GM21390 (cell line): ENCODE measurements around the gene SLC25A27.
"Not testable (repeated sequence)": the region's sequence is repeated elsewhere in the genome, so short reads cannot be mapped to it uniquely, and the experiment has no call there.

Experiments
- ATAC-seq: cut with Tn5 transposase; IDR thresholded peaks from one replicate; pipeline ENCODE4 v1.9.1; 2021; ENCODE audit not compliant: unreplicated experiment

Gene SLC25A27

GRCh38 chr6:46652603-46653438 is at the start of gene SLC25A27, which contains the start of gene CYP39A1:
Gene SLC25A27, plus strand, starts transcription at chr6:46652975. Its CDS starts 218 bp downstream, at chr6:46653193.
Gene CYP39A1, minus strand, starts transcription at chr6:46652818. Its CDS starts 236 bp downstream, at chr6:46652582.
- ATAC-seq, result peak; percentile 100

- ATAC-seq, result no peak
Measured at GRCh38 chr6:46605091-46605797, 47.5 kb upstream of the SLC25A27 start.

- ATAC-seq, result no peak
Measured at GRCh38 chr6:46606338-46606737, 46.4 kb upstream of the SLC25A27 start.

- no peak for ATAC-seq
Measured at GRCh38 chr6:46610862-46611553, 41.8 kb upstream of the SLC25A27 start.

- no peak for ATAC-seq
Measured at GRCh38 chr6:46612645-46613044, 40.1 kb upstream of the SLC25A27 start.

- no peak for ATAC-seq
Measured at GRCh38 chr6:46618726-46619125, 34.0 kb upstream of the SLC25A27 start.

- ATAC-seq, result peak; percentile 80
Measured at GRCh38 chr6:46626228-46626909, 26.4 kb upstream of the SLC25A27 start.

- ATAC-seq, result no peak
Measured at GRCh38 chr6:46626976-46627375, 25.8 kb upstream of the SLC25A27 start.

GRCh38 chr6:46628498-46628897 is 24.3 kb upstream of the SLC25A27 start:
- no peak for ATAC-seq

GRCh38 chr6:46628976-46629375 is 23.8 kb upstream of the SLC25A27 start:
- ATAC-seq, result no peak

GRCh38 chr6:46629691-46630090 is 23.1 kb upstream of the SLC25A27 start:
- ATAC-seq, result no peak

- ATAC-seq, result no peak
Measured at GRCh38 chr6:46632053-46632452, 20.7 kb upstream of the SLC25A27 start.

- no peak for ATAC-seq
Measured at GRCh38 chr6:46635462-46635861, 17.3 kb upstream of the SLC25A27 start.

GRCh38 chr6:46637145-46637544 is 15.6 kb upstream of the SLC25A27 start:
- no peak for ATAC-seq

GRCh38 chr6:46637933-46638332 is 14.8 kb upstream of the SLC25A27 start:
- ATAC-seq, result no peak

- no peak for ATAC-seq
Measured at GRCh38 chr6:46638650-46639049, 14.1 kb upstream of the SLC25A27 start.

- ATAC-seq, result no peak
Measured at GRCh38 chr6:46642928-46643751, 9.6 kb upstream of the SLC25A27 start.

- ATAC-seq, result no peak
Measured at GRCh38 chr6:46645265-46645664, 7.5 kb upstream of the SLC25A27 start.

- not testable (repeated sequence) for ATAC-seq
Measured at GRCh38 chr6:46648108-46648507, 4.7 kb upstream of the SLC25A27 start.

- no peak for ATAC-seq
Measured at GRCh38 chr6:46648869-46649492, 3.8 kb upstream of the SLC25A27 start.
